Neutrophil (primary cell): ENCODE data around the gene NHLRC4.

Experiments
- H3K27ac ChIP-seq: fragments of 200-600 bp; sonication (generic); 2 replicates; pipeline ENCODE4 v1.5.1; 2016; ENCODE audit warnings: mild to moderate bottlenecking, moderate library complexity
- H3K27me3 ChIP-seq: fragments of 200-600 bp; sonication (generic); 2 replicates; pipeline ENCODE4 v1.6.0; 2016; ENCODE audit warnings: mild to moderate bottlenecking
- H3K36me3 ChIP-seq: fragments of 200-600 bp; sonication (generic); 2 replicates; pipeline ENCODE4 v1.5.1; 2017
- H3K4me1 ChIP-seq, 2 experiments: fragments of 200-600 bp in 1 of 2; sonication (generic) in 1 of 2; 1 replicate in 1 of 2; 2 replicates in 1 of 2; pipeline versions ENCODE4 v1.5.1 to v1.6.1; 2013 to 2016; ENCODE audit warnings: low read depth in 1 of 2, low read length in 1 of 2, mild to moderate bottlenecking in 1 of 2, moderate library complexity in 1 of 2; ENCODE audit not compliant: control insufficient read depth in 1 of 2, insufficient read depth in 1 of 2
- H3K4me3 ChIP-seq, 2 experiments: fragments of 200-600 bp in 1 of 2; sonication (generic) in 1 of 2; 1 replicate in 1 of 2; 2 replicates in 1 of 2; pipeline ENCODE4 v1.5.1; 2013 to 2016; ENCODE audit warnings: low read depth in 1 of 2, low read length in 1 of 2, mild to moderate bottlenecking in 1 of 2, moderate library complexity in 1 of 2
- H3K9me3 ChIP-seq: fragments of 200-600 bp; sonication (generic); 2 replicates; pipeline ENCODE4 v1.5.1; 2016
- TF ChIP-seq, protein P1 (sequence below): fragments of 200-600 bp; sonication (generic); IDR thresholded peaks from 2 replicates; pipeline ENCODE4 v1.5.1; 2016; ENCODE audit warnings: antibody characterized with exemption

The NHLRC4 gene

GRCh38 chr16:534856-535445, 31.9 kb upstream of the NHLRC4 start:
- TF ChIP-seq, protein P1, sequence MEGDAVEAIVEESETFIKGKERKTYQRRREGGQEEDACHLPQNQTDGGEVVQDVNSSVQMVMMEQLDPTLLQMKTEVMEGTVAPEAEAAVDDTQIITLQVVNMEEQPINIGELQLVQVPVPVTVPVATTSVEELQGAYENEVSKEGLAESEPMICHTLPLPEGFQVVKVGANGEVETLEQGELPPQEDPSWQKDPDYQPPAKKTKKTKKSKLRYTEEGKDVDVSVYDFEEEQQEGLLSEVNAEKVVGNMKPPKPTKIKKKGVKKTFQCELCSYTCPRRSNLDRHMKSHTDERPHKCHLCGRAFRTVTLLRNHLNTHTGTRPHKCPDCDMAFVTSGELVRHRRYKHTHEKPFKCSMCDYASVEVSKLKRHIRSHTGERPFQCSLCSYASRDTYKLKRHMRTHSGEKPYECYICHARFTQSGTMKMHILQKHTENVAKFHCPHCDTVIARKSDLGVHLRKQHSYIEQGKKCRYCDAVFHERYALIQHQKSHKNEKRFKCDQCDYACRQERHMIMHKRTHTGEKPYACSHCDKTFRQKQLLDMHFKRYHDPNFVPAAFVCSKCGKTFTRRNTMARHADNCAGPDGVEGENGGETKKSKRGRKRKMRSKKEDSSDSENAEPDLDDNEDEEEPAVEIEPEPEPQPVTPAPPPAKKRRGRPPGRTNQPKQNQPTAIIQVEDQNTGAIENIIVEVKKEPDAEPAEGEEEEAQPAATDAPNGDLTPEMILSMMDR, result no peak
- no peak overlapping the region for H3K27ac ChIP-seq
- H3K27me3 ChIP-seq, result no peaks in the 10 kb centered on the region
- H3K4me3 ChIP-seq, result no peak overlapping the region
- H3K36me3 ChIP-seq, result peaks cover 31% of the 10 kb centered on the region
- no peaks in the 10 kb centered on the region for H3K9me3 ChIP-seq
- no peaks in the 10 kb centered on the region for H3K4me1 ChIP-seq

GRCh38 chr16:535446-536405, 31.1 kb upstream of the NHLRC4 start:
- Histone ChIP-seq H3K27me3 (no peaks in the 10 kb centered on the region), H3K4me1 (no peaks in the 10 kb centered on the region), H3K4me3 (no peak overlapping the region), H3K27ac (no peak overlapping the region), H3K36me3 (peaks cover 39% of the 10 kb centered on the region), H3K9me3 (no peaks in the 10 kb centered on the region)
- TF ChIP-seq, protein P1, result no peak

- Histone ChIP-seq H3K4me3 (no peak overlapping the region), H3K27ac (no peak overlapping the region), H3K36me3 (peaks cover 42% of the 10 kb centered on the region), H3K4me1 (no peaks in the 10 kb centered on the region), H3K27me3 (no peaks in the 10 kb centered on the region), H3K9me3 (no peaks in the 10 kb centered on the region)
- TF ChIP-seq, protein P1, result no peak
Measured at GRCh38 chr16:536746-537145, 30.1 kb upstream of the NHLRC4 start.

DNA sequence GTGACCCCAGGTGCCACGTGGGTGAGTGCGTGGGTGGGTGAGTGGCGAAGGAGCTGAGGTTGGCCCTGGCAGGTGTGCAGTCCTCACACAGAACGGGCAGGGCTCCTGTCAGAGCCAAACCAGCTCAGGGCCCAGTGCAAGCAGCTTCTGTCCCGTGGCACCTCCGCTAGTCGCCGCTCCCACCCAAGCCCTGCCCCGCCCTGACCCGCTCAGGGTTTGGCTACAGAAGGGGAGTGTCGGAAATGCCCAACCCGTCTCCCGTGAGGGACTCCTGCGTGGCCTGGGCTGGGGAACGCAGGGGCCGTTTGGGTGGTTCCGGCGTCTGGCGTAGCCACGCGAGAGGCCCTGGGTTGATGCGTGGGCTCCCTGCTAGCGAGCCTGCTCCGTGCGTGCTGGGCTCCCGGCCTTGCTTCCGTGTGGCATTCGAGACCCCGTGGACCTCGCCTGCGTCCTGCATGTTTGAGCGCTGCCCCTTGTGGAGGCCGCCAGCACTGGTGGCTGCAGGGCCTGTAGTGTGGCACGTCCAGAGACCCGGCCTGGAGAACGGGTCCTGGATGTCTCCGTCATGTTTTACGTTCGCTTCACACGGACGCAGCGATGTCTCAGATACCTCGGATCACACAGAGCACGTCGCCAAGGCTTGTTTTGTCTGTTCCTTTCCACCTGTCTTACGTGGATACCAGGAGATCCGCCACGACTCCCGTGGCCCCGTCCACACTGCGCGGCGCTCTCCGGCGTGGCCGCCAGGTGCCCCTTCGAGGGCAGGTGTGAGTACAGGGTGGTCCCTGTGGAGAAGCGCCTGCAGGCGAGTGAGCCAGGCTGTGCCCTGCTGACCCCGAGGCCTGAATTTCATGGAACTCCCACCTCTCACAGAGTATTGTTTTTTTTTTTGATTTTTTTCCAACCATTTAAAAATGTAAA, 29.1 kb upstream of the NHLRC4 start:
- Histone ChIP-seq H3K9me3 (no peaks in the 10 kb centered on the region), H3K27me3 (no peaks in the 10 kb centered on the region), H3K4me3 (no peak overlapping the region), H3K27ac (no peak overlapping the region), H3K4me1 (no peaks in the 10 kb centered on the region), H3K36me3 (peaks cover 42% of the 10 kb centered on the region)
- TF ChIP-seq, protein P1, result no peak

GRCh38 chr16:539901-540530, 26.8 kb upstream of the NHLRC4 start:
- Histone ChIP-seq H3K9me3 (no peaks in the 10 kb centered on the region), H3K4me1 (no peaks in the 10 kb centered on the region), H3K27me3 (no peaks in the 10 kb centered on the region), H3K4me3 (no peak overlapping the region), H3K36me3 (peaks cover 42% of the 10 kb centered on the region), H3K27ac (no peak overlapping the region)
- TF ChIP-seq, protein P1, result no peak
